Endodermal cell (in vitro differentiated cells): ENCODE measurements around the gene ALDH7A1. TPM values are rescaled to one million over a fixed set of nuclear protein-coding genes. Genes with fewer than 3 reads are reported as not detected.
A peak's percentile ranks its signal among the peaks of the same experiment; 100 is the strongest.

Source experiments
- DNase-seq: peaks from one replicate; pipeline ENCODE4 v3.0.0-alpha.2; 2017
- H3K27ac ChIP-seq: 2 replicates; pipeline ENCODE4 v1.5.1; 2013; ENCODE audit warnings: mild to moderate bottlenecking, low read depth, low read length, moderate library complexity
- H3K27me3 ChIP-seq: 2 replicates; pipeline ENCODE4 v1.6.1; 2013; ENCODE audit warnings: mild to moderate bottlenecking, low read length, moderate library complexity; ENCODE audit not compliant: insufficient read depth, control insufficient read depth, poor library complexity, severe bottlenecking
- H3K36me3 ChIP-seq: 2 replicates; pipeline ENCODE4 v1.7.0; 2013; ENCODE audit warnings: mild to moderate bottlenecking, low read length, moderate library complexity; ENCODE audit not compliant: control insufficient read depth, insufficient read depth
- H3K4me1 ChIP-seq: one replicate; pipeline ENCODE4 v1.7.0; 2013; ENCODE audit warnings: low read length; ENCODE audit not compliant: control insufficient read depth, insufficient read depth
- H3K4me3 ChIP-seq: 2 replicates; pipeline ENCODE4 v1.5.1; 2013; ENCODE audit warnings: mild to moderate bottlenecking, low read length, moderate library complexity
- H3K9ac ChIP-seq: 2 replicates; pipeline ENCODE4 v1.6.1; 2013; ENCODE audit warnings: mild to moderate bottlenecking, low read length, moderate library complexity; ENCODE audit not compliant: poor library complexity, severe bottlenecking; ENCODE audit errors: extremely low read depth
- H3K9me3 ChIP-seq: 2 replicates; pipeline ENCODE4 v1.6.1; 2013; ENCODE audit warnings: mild to moderate bottlenecking, low read length, moderate library complexity; ENCODE audit not compliant: control insufficient read depth
- H3K27ac Mint-ChIP-seq: 2 replicates; pipeline ENCODE4 v1.8.0; 2020; ENCODE audit warnings: mixed read lengths
- H3K27me3 Mint-ChIP-seq: 2 replicates; pipeline ENCODE4 v1.8.0; 2021; ENCODE audit warnings: mild to moderate bottlenecking, mixed read lengths; ENCODE audit not compliant: insufficient read depth
- H3K36me3 Mint-ChIP-seq: 2 replicates; pipeline ENCODE4 v1.8.0; 2020; ENCODE audit warnings: low read depth, mixed read lengths
- H3K4me1 Mint-ChIP-seq: 2 replicates; pipeline ENCODE4 v1.8.0; 2020; ENCODE audit warnings: mixed read lengths
- H3K4me3 Mint-ChIP-seq: 2 replicates; pipeline ENCODE4 v1.8.0; 2020; ENCODE audit warnings: mild to moderate bottlenecking, moderate library complexity, mixed read lengths
- H3K9me3 Mint-ChIP-seq: 2 replicates; pipeline ENCODE4 v1.8.0; 2020; ENCODE audit warnings: mild to moderate bottlenecking, mixed read lengths
- WGBS, 2 experiments: methylation state at CpG; one replicate each; pipeline versions ENCODE4 v1.1.5 to v1.1.7; 2013; ENCODE audit warnings: missing lambda C conversion rate in 2 of 2, mixed read lengths in 1 of 2; ENCODE audit not compliant: insufficient coverage in 1 of 2, insufficient read length in 1 of 2; 5-methylcytosine and 5-hydroxymethylcytosine counted together
- total RNA-seq, 2 donors: library from RNA; stranded (reverse); fragmentation: NEBNext Ultra II Directional in 1 of 2; extraction: Animal tissue kit (Norgen Biotek cat#: 25700) in 1 of 2; gene quantifications; 2 replicates in 1 of 2; 3 replicates in 1 of 2; pipeline ENCODE4 v1.2.1, GENCODE V29; 2021
- TF ChIP-seq, protein P1 (sequence below): fragments of 200-600 bp; sonication (generic); conservative IDR thresholded peaks from 2 replicates; pipeline ENCODE4 v1.5.0; 2021; ENCODE audit warnings: antibody characterized with exemption, mild to moderate bottlenecking

ALDH7A1 gene
- total RNA-seq, 2 donors from 2014 or later, result 133 to 192 TPM

DNA sequence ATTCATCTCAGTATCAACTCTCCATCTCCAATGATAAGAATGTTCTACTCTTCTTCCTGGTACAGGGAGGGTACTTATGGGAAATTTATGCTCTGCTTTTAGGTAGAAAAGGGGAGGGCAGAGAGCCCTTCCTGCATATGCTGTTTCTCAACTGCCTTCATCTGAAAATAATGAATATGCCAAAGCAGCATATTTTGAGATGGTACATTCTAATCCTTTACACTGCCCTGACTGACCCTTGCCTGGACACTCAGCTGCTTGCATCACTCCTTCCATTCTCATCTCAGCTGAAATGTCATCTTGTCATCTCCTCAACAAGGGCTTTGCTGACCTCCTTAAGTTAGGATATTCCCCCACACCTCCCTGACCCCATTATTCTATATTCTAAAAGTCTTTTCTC is 68.5 kb downstream of the ALDH7A1 start:
- no peak overlapping the region for H3K4me3 ChIP-seq
- H3K27me3 Mint-ChIP-seq, result no peaks in the 10 kb centered on the region
- H3K4me3 Mint-ChIP-seq, result no peak overlapping the region
- no peaks in the 10 kb centered on the region for H3K27me3 ChIP-seq
- H3K36me3 ChIP-seq, result no peaks in the 10 kb centered on the region
- no peaks in the 10 kb centered on the region for H3K4me1 ChIP-seq
- no peak overlapping the region for H3K27ac Mint-ChIP-seq
- TF ChIP-seq, protein P1, sequence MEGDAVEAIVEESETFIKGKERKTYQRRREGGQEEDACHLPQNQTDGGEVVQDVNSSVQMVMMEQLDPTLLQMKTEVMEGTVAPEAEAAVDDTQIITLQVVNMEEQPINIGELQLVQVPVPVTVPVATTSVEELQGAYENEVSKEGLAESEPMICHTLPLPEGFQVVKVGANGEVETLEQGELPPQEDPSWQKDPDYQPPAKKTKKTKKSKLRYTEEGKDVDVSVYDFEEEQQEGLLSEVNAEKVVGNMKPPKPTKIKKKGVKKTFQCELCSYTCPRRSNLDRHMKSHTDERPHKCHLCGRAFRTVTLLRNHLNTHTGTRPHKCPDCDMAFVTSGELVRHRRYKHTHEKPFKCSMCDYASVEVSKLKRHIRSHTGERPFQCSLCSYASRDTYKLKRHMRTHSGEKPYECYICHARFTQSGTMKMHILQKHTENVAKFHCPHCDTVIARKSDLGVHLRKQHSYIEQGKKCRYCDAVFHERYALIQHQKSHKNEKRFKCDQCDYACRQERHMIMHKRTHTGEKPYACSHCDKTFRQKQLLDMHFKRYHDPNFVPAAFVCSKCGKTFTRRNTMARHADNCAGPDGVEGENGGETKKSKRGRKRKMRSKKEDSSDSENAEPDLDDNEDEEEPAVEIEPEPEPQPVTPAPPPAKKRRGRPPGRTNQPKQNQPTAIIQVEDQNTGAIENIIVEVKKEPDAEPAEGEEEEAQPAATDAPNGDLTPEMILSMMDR, result no peak
- H3K27ac ChIP-seq, result no peak overlapping the region
- H3K9me3 Mint-ChIP-seq, result no peaks in the 10 kb centered on the region
- no peak for DNase-seq
- H3K4me1 Mint-ChIP-seq, result no peaks in the 10 kb centered on the region
- H3K9me3 ChIP-seq, result peaks cover 6% of the 10 kb centered on the region
- H3K9ac ChIP-seq, result no peak overlapping the region
- H3K36me3 Mint-ChIP-seq, result no peaks in the 10 kb centered on the region

DNA sequence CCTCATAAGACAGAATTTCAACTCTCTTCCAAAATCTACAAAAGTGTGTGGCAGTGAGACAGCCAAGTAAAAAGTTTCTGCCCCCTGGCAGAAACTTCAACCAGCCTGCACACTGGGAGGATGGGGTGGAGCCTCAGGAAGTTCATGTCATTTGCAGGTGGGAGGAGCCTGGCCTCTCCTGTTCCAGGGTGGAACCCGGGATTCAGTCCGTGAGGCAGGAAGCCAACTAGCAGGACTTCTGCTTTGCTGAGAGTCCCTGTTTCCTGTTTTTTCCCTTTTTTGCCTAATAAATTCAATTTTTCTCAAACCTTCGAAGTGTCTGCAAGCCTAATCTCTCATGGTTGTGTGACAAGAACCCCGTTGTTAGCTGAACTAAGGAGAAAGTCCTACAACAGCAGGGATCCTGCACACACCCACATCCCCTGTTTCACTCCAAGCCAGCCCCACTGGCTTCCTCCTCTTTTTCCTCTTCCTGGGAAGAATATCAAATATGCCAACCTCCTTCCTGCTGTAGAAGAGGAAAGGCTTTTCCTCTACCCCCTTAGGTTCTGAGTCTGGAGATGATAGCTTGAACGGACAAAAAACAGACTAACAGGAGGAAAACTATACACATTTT is 69.3 kb downstream of the ALDH7A1 start:
- Mint-ChIP-seq H3K27ac (no peak overlapping the region), H3K27me3 (no peaks in the 10 kb centered on the region), H3K4me1 (no peaks in the 10 kb centered on the region), H3K4me3 (no peak overlapping the region), H3K36me3 (no peaks in the 10 kb centered on the region), H3K9me3 (no peaks in the 10 kb centered on the region)
- TF ChIP-seq, protein P1, result no peak
- Histone ChIP-seq H3K4me1 (no peaks in the 10 kb centered on the region), H3K9ac (no peak overlapping the region), H3K27ac (no peak overlapping the region), H3K27me3 (no peaks in the 10 kb centered on the region), H3K4me3 (no peak overlapping the region), H3K9me3 (peaks cover 6% of the 10 kb centered on the region), H3K36me3 (no peaks in the 10 kb centered on the region)
- peak; percentile 79 for DNase-seq
- WGBS, 2 experiments, result 48 to 74% methylated on average over 4 of the region's 5 CpGs

DNA sequence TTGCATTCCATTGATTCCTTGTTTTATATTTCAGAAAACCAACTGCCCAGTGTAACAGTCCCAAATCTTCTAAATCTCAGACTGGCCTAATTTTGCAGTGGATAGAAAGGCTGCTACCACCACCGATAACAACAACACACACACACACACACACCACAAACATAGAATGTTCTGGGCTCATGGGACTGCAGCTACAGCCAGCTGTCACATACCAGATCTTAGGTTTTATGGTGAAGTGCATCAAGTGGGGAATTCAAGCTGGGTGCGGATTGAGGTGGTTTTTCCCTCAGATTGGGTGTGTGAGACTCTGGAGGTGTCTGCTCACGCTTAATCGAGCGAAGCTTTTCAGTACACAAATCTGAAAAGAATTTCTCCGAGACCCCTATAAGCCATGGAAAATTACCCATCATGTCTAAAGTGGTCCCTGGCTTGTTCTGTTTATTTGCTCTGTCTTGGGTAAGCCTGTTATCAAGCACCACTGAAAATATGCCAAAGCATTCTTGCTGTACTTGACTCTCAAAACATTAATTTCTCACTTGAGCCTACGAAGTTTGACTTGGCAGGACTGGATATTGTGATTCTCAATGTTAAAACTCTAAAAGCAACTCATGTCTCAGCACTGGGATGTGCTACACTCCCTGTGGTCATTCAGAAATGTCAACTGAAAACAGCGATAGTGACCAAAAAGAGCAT is 71.1 kb downstream of the ALDH7A1 start:
- no peaks in the 10 kb centered on the region for H3K36me3 ChIP-seq
- Mint-ChIP-seq H3K27me3 (no peaks in the 10 kb centered on the region), H3K27ac (no peak overlapping the region), H3K4me3 (no peak overlapping the region), H3K36me3 (no peaks in the 10 kb centered on the region), H3K9me3 (no peaks in the 10 kb centered on the region), H3K4me1 (peaks cover 11% of the 10 kb centered on the region)
- no peak overlapping the region for H3K9ac ChIP-seq
- no peaks in the 10 kb centered on the region for H3K27me3 ChIP-seq
- H3K4me3 ChIP-seq, result no peak overlapping the region
- TF ChIP-seq, protein P1, result no peak
- DNase-seq, result no peak
- WGBS, 2 experiments, result 50 to 86% methylated on average over 2 to 8 of the region's 8 CpGs
- no peak overlapping the region for H3K27ac ChIP-seq
- no peaks in the 10 kb centered on the region for H3K4me1 ChIP-seq
- H3K9me3 ChIP-seq, result peaks cover 6% of the 10 kb centered on the region
